HepG2 (cell line): Measurements from ENCODE around the gene TUT1. TPM values are rescaled to one million over a fixed set of nuclear protein-coding genes. Genes with fewer than 3 reads are reported as not detected.

Source experiments
- AFF4 ChIP-seq: sonication (generic); formaldehyde crosslinking; IDR thresholded peaks from 2 replicates; pipeline ENCODE4 v1.4.0; 2020; ENCODE audit warnings: missing genetic modification reagents
- BRF2 ChIP-seq: sonication (generic); formaldehyde crosslinking; IDR thresholded peaks from 2 replicates; pipeline ENCODE4 v1.8.1; 2022; ENCODE audit warnings: mild to moderate bottlenecking, missing genetic modification reagents
- CBX5 ChIP-seq: sonication (generic); formaldehyde crosslinking; IDR thresholded peaks from 2 replicates; pipeline ENCODE4 v1.4.0; 2020; ENCODE audit warnings: missing genetic modification reagents, borderline replicate concordance
- ESRRA ChIP-seq: sonication (generic); formaldehyde crosslinking; IDR thresholded peaks from 2 replicates; pipeline ENCODE4 v1.5.1; 2020; ENCODE audit warnings: mild to moderate bottlenecking, low read depth, missing genetic modification reagents
- HDAC2 ChIP-seq: sonication (generic); formaldehyde crosslinking; IDR thresholded peaks from 2 replicates; pipeline ENCODE4 v1.4.0; 2020; ENCODE audit warnings: missing genetic modification reagents
- HOXA5 ChIP-seq: sonication (generic); formaldehyde crosslinking; IDR thresholded peaks from 2 replicates; pipeline ENCODE4 v1.4.0; 2020; ENCODE audit warnings: missing genetic modification reagents
- MATR3 ChIP-seq: sonication (generic); formaldehyde crosslinking; IDR thresholded peaks from 2 replicates; pipeline ENCODE4 v1.4.0; 2020; ENCODE audit warnings: missing genetic modification reagents
- MLXIP ChIP-seq: sonication (generic); formaldehyde crosslinking; IDR thresholded peaks from 2 replicates; pipeline ENCODE4 v1.9.0; 2021; ENCODE audit warnings: missing genetic modification reagents, borderline replicate concordance
- NPAS2 ChIP-seq: sonication (generic); formaldehyde crosslinking; IDR thresholded peaks from 2 replicates; pipeline ENCODE4 v1.8.0; 2022; ENCODE audit warnings: mild to moderate bottlenecking, missing genetic modification reagents, borderline replicate concordance
- SP140L ChIP-seq: sonication (generic); formaldehyde crosslinking; IDR thresholded peaks from 2 replicates; pipeline ENCODE4 v1.4.0; 2020; ENCODE audit warnings: missing genetic modification reagents, borderline replicate concordance
- SRY ChIP-seq: sonication (generic); formaldehyde crosslinking; IDR thresholded peaks from 2 replicates; pipeline ENCODE4 v1.8.0; 2022; ENCODE audit warnings: mild to moderate bottlenecking, missing genetic modification reagents
- ZMYM4 ChIP-seq: sonication (generic); formaldehyde crosslinking; IDR thresholded peaks from 2 replicates; pipeline ENCODE4 v1.8.1; 2023; ENCODE audit warnings: mild to moderate bottlenecking, missing genetic modification reagents
- ZNF512B ChIP-seq: sonication (generic); formaldehyde crosslinking; IDR thresholded peaks from 2 replicates; pipeline ENCODE4 v1.5.1; 2020; ENCODE audit warnings: missing genetic modification reagents, mild to moderate bottlenecking, borderline replicate concordance
- ZNF562 ChIP-seq: sonication (generic); formaldehyde crosslinking; IDR thresholded peaks from 2 replicates; pipeline ENCODE4 v1.8.0; 2022; ENCODE audit warnings: missing genetic modification reagents, borderline replicate concordance
- ZNF616 ChIP-seq: sonication (generic); formaldehyde crosslinking; IDR thresholded peaks from 2 replicates; pipeline ENCODE4 v1.5.0; 2020; ENCODE audit warnings: low read depth, mild to moderate bottlenecking, missing genetic modification reagents
- ZNF773 ChIP-seq: sonication (generic); formaldehyde crosslinking; IDR thresholded peaks from 2 replicates; pipeline ENCODE4 v1.4.0; 2020; ENCODE audit warnings: missing genetic modification reagents, borderline replicate concordance
- polyA plus RNA-seq, 8 experiments: library from polyadenylated mRNA; depleted of rRNA in 3 of 8; stranded (reverse) in 7 of 8; unstranded in 1 of 8; fragments of >200 nt; fragmentation: Illumina TruSeq in 4 of 8; extraction: Trizol in 4 of 8; gene quantifications; 2 replicates each; pipeline versions ENCODE4 v1.2.1 to v1.2.3, GENCODE V29; 2011 to 2016; ENCODE audit warnings: low read depth in 4 of 8, missing spikeins in 1 of 8, mixed read lengths in 1 of 8; ENCODE audit not compliant: insufficient read depth in 1 of 8
- total RNA-seq, 5 experiments: library from RNA; depleted of rRNA; stranded (reverse); fragments of >200 nt; fragmentation: Illumina TruSeq; extraction: Trizol; gene quantifications; 2 replicates each; pipeline ENCODE4 v1.2.3, GENCODE V29; 2016; ENCODE audit warnings: low read depth in 1 of 5

The TUT1 gene
- total and polyA plus RNA-seq, 2 of the 13 experiments (the other 11 are each of a cell fraction or from before 2014, with no cell fraction given), result 9.7 to 14.3 TPM

- TF ChIP-seq ZNF562 (CRISPR knock-in tag) (no peak), ZNF773 (CRISPR knock-in tag) (no peak; the same call in 1 of the 2 replicates), BRF2 (peak; percentile 93), HOXA5 (CRISPR knock-in tag) (0 out of 2 replicates have a peak, but pooled peaks have one; percentile 15), SP140L (no peak), ZMYM4 (peak; percentile 81; the same call in 1 of the 2 replicates), ZNF616 (CRISPR knock-in tag) (peak; percentile 28; the same call in 1 of the 2 replicates), MATR3 (CRISPR knock-in tag) (no peak), NPAS2 (CRISPR knock-in tag) (no peak), ESRRA (no peak; the same call in 1 of the 2 replicates), ZNF512B (CRISPR knock-in tag) (no peak), AFF4 (CRISPR knock-in tag) (no peak), MLXIP (CRISPR knock-in tag) (peak; percentile 73; the same call in 1 of the 2 replicates), HDAC2 (CRISPR knock-in tag) (peak; percentile 75), SRY (no peak), CBX5 (CRISPR knock-in tag) (peak; percentile 81; the same call in 1 of the 2 replicates)
These were observed 30.5 kb upstream of the TUT1 start, which contains the start of gene B3GAT3 (continued) for GRCh38 chr11:62621567-62622470.
